GM23338 (cell line): ENCODE measurements around the gene AGAP1.

Experiments used
- CREB1 ChIP-seq: fragments of 250-450 bp; sonication (Bioruptor Pico); IDR thresholded peaks from 2 replicates; pipeline ENCODE4 v1.5.0; 2020; ENCODE audit warnings: low read depth, mild to moderate bottlenecking, moderate library complexity
- ETS1 ChIP-seq: IDR thresholded peaks from 2 replicates; pipeline ENCODE4 v1.6.1; 2016; ENCODE audit warnings: antibody characterized with exemption
- EZH2 ChIP-seq: fragments of 200-600 bp; sonication (generic); IDR thresholded peaks from one replicate; pipeline ENCODE4 v1.8.0; 2017; ENCODE audit warnings: antibody characterized with exemption, mild to moderate bottlenecking, low read depth; ENCODE audit not compliant: unreplicated experiment
- EZH2phosphoT487 ChIP-seq: fragments of 200-600 bp; sonication (generic); IDR thresholded peaks from one replicate; pipeline ENCODE4 v1.8.1; 2018; ENCODE audit warnings: antibody characterized with exemption; ENCODE audit not compliant: unreplicated experiment
- JUNB ChIP-seq: IDR thresholded peaks from one replicate; pipeline ENCODE4 v1.6.1; 2016; ENCODE audit warnings: antibody characterized with exemption; ENCODE audit not compliant: unreplicated experiment
- NANOG ChIP-seq: IDR thresholded peaks from 2 replicates; pipeline ENCODE4 v1.6.1; 2016; ENCODE audit warnings: antibody characterized with exemption, borderline replicate concordance
- POLR2AphosphoS5 ChIP-seq: IDR thresholded peaks from 2 replicates; pipeline ENCODE4 v1.6.1; 2016; ENCODE audit warnings: antibody characterized with exemption, low read depth
- ZNF114 ChIP-seq: fragments of 250-450 bp; sonication (Bioruptor Pico); IDR thresholded peaks from 2 replicates; pipeline ENCODE4 v1.5.0; 2020; ENCODE audit warnings: mild to moderate bottlenecking, moderate library complexity
- ZNF331 ChIP-seq: fragments of 250-450 bp; sonication (Bioruptor Pico); IDR thresholded peaks from 2 replicates; pipeline ENCODE4 v1.5.0; 2020; ENCODE audit warnings: low read depth, mild to moderate bottlenecking, moderate library complexity
- TF ChIP-seq, protein P1 (sequence below), 2 experiments: fragments of 200-600 bp in 1 of 2; sonication (generic) in 1 of 2; conservative IDR thresholded peaks; 2 replicates each; pipeline versions ENCODE4 v1.5.1 to v1.6.1; 2016 to 2017; ENCODE audit warnings: antibody characterized with exemption in 2 of 2, low read depth in 2 of 2, mild to moderate bottlenecking in 2 of 2, moderate library complexity in 1 of 2
- TF ChIP-seq, protein P2 (sequence below): IDR thresholded peaks from one replicate; pipeline ENCODE4 v1.6.1; 2018; ENCODE audit warnings: antibody characterized with exemption; ENCODE audit not compliant: unreplicated experiment

DNA sequence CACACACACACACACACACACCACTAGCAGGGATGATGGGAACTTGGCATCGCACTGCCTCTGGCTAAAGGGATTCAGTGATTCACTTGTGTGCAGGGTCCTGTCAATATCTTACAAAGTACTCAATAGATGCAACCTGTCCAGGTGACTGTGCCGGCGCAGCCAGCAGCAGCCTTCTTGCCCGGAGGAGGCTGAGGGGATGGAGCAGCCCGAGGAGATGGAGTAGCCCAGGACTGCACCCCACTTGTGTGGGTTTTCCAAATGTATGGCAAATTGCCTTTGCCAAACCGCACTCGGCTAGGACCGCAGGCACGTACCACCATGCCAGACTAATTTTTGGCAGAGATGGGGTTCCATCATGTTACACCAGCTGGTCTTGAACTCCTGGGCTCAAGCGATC lies 643.2 kb downstream of the AGAP1 start:
- TF ChIP-seq CREB1 (CRISPR knock-in tag), result no peak
- TF ChIP-seq, protein P1, sequence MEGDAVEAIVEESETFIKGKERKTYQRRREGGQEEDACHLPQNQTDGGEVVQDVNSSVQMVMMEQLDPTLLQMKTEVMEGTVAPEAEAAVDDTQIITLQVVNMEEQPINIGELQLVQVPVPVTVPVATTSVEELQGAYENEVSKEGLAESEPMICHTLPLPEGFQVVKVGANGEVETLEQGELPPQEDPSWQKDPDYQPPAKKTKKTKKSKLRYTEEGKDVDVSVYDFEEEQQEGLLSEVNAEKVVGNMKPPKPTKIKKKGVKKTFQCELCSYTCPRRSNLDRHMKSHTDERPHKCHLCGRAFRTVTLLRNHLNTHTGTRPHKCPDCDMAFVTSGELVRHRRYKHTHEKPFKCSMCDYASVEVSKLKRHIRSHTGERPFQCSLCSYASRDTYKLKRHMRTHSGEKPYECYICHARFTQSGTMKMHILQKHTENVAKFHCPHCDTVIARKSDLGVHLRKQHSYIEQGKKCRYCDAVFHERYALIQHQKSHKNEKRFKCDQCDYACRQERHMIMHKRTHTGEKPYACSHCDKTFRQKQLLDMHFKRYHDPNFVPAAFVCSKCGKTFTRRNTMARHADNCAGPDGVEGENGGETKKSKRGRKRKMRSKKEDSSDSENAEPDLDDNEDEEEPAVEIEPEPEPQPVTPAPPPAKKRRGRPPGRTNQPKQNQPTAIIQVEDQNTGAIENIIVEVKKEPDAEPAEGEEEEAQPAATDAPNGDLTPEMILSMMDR (conservative IDR thresholded peaks at IDR 0.05; ENCODE audit: low read depth in 2 of 2), result no peak
- no peak for TF ChIP-seq EZH2
- TF ChIP-seq ZNF114 (CRISPR knock-in tag), result no peak
- TF ChIP-seq EZH2phosphoT487, result no peak
- TF ChIP-seq POLR2AphosphoS5, result no peak
- TF ChIP-seq, protein P2, sequence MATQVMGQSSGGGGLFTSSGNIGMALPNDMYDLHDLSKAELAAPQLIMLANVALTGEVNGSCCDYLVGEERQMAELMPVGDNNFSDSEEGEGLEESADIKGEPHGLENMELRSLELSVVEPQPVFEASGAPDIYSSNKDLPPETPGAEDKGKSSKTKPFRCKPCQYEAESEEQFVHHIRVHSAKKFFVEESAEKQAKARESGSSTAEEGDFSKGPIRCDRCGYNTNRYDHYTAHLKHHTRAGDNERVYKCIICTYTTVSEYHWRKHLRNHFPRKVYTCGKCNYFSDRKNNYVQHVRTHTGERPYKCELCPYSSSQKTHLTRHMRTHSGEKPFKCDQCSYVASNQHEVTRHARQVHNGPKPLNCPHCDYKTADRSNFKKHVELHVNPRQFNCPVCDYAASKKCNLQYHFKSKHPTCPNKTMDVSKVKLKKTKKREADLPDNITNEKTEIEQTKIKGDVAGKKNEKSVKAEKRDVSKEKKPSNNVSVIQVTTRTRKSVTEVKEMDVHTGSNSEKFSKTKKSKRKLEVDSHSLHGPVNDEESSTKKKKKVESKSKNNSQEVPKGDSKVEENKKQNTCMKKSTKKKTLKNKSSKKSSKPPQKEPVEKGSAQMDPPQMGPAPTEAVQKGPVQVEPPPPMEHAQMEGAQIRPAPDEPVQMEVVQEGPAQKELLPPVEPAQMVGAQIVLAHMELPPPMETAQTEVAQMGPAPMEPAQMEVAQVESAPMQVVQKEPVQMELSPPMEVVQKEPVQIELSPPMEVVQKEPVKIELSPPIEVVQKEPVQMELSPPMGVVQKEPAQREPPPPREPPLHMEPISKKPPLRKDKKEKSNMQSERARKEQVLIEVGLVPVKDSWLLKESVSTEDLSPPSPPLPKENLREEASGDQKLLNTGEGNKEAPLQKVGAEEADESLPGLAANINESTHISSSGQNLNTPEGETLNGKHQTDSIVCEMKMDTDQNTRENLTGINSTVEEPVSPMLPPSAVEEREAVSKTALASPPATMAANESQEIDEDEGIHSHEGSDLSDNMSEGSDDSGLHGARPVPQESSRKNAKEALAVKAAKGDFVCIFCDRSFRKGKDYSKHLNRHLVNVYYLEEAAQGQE, result no peak
- no peak for TF ChIP-seq JUNB
- TF ChIP-seq NANOG, result no peak
- TF ChIP-seq ZNF331, result no peak
- no peak for TF ChIP-seq ETS1
